Muscle layer of colon (tissue), 2 donors: ENCODE data around the gene IL1R2.

Experiments
- H3K27ac ChIP-seq: one replicate; pipeline ENCODE4 v1.7.0; 2013; ENCODE audit warnings: low read depth, mild to moderate bottlenecking, low read length, moderate library complexity
- H3K27me3 ChIP-seq, 2 donors: one replicate each; pipeline ENCODE4 v1.7.0; 2013; ENCODE audit warnings: low read length in 2 of 2, mild to moderate bottlenecking in 2 of 2; ENCODE audit not compliant: insufficient read depth in 2 of 2, control insufficient read depth in 1 of 2
- H3K36me3 ChIP-seq: one replicate; pipeline ENCODE4 v1.7.0; 2013; ENCODE audit warnings: mild to moderate bottlenecking, low read length; ENCODE audit not compliant: insufficient read depth
- H3K4me1 ChIP-seq: one replicate; pipeline ENCODE4 v1.7.0; 2013; ENCODE audit warnings: mild to moderate bottlenecking, low read length; ENCODE audit not compliant: insufficient read depth
- H3K4me3 ChIP-seq, 2 donors: one replicate each; pipeline ENCODE4 v1.7.0; 2013; ENCODE audit warnings: low read length in 2 of 2, low read depth in 1 of 2, mild to moderate bottlenecking in 1 of 2, moderate library complexity in 1 of 2
- H3K9ac ChIP-seq: one replicate; pipeline ENCODE4 v1.7.0; 2013; ENCODE audit warnings: low read length
- H3K9me3 ChIP-seq: one replicate; pipeline ENCODE4 v1.7.0; 2013; ENCODE audit warnings: mild to moderate bottlenecking, low read length
- donor health status: abdominal sarcoma.
- donor health status: Adenocarcinoma of cecum.

The IL1R2 gene

DNA sequence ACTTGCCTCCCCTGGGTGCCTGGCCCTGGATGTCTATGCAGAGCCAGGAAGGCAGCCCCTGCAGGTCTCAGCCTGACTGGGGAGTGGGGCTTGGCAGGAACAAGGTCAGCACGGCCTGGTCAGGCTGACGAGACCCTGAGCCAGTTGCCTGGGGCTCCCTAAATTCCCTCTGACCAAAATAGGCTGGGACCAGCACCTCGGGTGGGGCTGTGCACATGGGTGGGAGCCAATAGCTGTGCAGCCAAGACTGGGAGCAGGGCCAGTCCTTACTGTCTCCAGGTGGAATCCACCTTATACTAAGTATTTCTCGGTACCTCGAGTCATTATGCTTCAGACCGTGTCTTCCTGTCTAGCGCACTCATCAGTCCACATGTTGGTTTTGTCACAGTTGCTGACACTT lies 11.4 kb upstream of the IL1R2 start:
- H3K9me3 ChIP-seq, result no peaks in the 10 kb centered on the region

DNA sequence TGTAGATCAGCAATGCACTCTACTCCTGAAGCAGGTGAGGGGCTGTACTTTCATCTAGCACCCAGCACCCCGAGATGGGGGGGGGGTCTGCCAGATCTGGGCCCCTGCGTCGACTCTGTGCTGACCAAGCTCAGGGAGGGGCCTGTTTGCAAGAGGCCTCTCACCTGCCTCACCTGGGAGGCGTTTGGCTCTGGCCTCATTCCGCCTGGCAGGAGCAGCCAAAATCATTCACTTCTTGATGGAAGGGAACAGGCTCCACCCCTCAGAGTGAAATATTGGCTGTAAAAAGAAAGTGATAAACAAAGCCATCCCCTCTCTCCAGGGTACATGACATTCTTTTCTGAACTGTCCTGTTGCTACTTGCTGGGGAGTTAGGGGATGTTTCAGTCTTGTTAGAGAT lies 10.7 kb upstream of the IL1R2 start:
- no peaks in the 10 kb centered on the region for H3K27me3 ChIP-seq
- H3K36me3 ChIP-seq, result no peaks in the 10 kb centered on the region
- no peak overlapping the region for H3K9ac ChIP-seq
- no peaks in the 10 kb centered on the region for H3K4me1 ChIP-seq
- H3K9me3 ChIP-seq, result no peaks in the 10 kb centered on the region
- H3K27ac ChIP-seq, result no peak overlapping the region
- no peak overlapping the region for H3K4me3 ChIP-seq

More for the DNA sequence above, 11.4 kb upstream of the IL1R2 start:
- Histone ChIP-seq H3K27ac (no peak overlapping the region), H3K4me3 (no peak overlapping the region), H3K9ac (no peak overlapping the region), H3K36me3 (no peaks in the 10 kb centered on the region), H3K4me1 (no peaks in the 10 kb centered on the region), H3K27me3 (no peaks in the 10 kb centered on the region)

DNA sequence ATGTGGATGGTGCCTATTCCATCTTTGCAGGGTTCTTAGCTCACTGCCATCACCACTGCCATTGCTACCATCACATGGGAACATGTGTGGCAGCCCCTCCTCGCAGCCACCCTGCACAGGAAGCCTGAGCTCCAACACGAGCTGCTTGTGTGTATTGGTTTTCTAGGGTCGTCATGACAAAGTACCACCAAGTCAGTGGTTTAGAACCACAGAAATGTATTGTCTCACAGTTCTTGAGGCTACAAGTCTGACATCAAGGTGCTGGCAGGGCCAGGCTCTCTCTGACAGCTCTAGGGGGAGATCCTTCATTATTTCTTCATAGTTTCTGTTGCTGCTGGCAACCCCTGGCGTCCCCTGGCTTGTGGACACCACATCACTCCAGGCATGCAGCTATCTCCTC lies 10.3 kb upstream of the IL1R2 start:
- Histone ChIP-seq H3K27me3 (no peaks in the 10 kb centered on the region), H3K9me3 (no peaks in the 10 kb centered on the region), H3K36me3 (no peaks in the 10 kb centered on the region), H3K4me1 (no peaks in the 10 kb centered on the region), H3K27ac (no peak overlapping the region), H3K4me3 (no peak overlapping the region), H3K9ac (no peak overlapping the region)

DNA sequence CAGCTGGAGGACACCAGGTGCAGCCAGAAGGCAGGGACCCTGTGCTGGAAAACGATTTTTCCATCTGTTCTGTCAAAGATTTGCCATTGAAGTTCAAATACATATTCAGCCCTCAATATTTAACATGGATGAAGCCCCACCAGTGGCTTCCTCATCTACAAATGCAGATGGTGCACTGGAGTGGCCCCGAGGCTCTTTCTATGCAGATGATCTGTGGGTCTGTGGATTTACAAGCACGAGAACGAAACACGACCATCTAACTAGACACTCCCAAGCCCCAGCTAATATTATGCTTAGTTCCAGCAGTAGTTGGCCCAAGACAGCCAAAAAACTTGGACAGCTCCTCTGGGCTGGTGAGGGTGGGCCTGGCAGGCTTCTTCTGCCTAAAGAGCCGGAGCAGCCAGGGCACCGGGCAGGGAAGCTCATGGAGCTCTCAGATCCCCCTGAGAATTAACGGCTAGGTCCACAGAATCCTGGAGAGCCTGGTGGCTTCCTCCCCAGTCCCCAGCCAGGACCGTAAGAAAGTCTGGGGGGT lies 9.2 kb upstream of the IL1R2 start:
- H3K9ac ChIP-seq, result no peak overlapping the region
- no peaks in the 10 kb centered on the region for H3K4me1 ChIP-seq
- no peak overlapping the region for H3K4me3 ChIP-seq
- H3K27me3 ChIP-seq, result no peaks in the 10 kb centered on the region
- H3K36me3 ChIP-seq, result no peaks in the 10 kb centered on the region
- no peak overlapping the region for H3K27ac ChIP-seq
- no peaks in the 10 kb centered on the region for H3K9me3 ChIP-seq

DNA sequence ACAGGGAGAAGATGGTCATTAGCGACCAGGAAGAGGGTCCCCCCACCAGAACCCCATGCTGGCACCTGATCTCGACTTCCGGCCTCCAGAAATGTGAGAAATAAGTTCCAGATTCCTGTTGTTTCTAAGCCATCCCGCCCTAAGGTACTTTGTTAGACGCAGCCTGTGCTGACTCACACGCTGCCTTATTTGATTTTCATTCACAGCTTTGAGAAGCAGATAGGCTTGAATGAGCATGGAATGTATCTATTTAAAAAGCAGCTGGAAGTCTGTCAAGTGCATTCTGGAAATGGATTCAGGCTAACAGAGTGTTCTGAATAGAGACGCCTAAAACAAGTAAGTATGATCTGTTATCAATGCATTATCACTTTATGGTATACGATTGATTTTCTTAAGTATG lies 8.3 kb upstream of the IL1R2 start:
- H3K9me3 ChIP-seq, result no peaks in the 10 kb centered on the region
- H3K9ac ChIP-seq, result no peak overlapping the region
- H3K27ac ChIP-seq, result no peak overlapping the region
- H3K36me3 ChIP-seq, result no peaks in the 10 kb centered on the region
- no peaks in the 10 kb centered on the region for H3K27me3 ChIP-seq
- no peak overlapping the region for H3K4me3 ChIP-seq
- H3K4me1 ChIP-seq, result no peaks in the 10 kb centered on the region

DNA sequence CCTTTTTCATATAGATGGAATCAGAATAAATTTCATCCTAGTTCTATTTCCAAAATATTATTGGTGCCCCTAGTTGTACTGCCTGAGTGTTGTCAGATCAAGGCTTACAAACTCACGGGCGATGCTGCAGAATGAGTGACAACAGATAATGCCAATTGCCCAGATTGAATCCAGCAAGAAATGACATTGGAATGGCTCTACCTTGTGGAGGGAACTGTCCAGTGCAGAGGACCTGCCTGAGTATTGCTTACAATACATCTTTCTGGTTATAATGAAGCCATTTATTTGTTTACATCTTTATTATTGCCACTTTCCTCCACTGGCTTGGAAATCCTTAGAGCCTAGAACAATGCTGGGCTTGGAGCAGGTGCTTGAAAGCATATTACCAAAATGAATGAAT lies 7.8 kb upstream of the IL1R2 start:
- Histone ChIP-seq H3K9ac (no peak overlapping the region), H3K36me3 (no peaks in the 10 kb centered on the region), H3K9me3 (no peaks in the 10 kb centered on the region), H3K4me1 (no peaks in the 10 kb centered on the region), H3K4me3 (no peak overlapping the region), H3K27ac (no peak overlapping the region), H3K27me3 (no peaks in the 10 kb centered on the region)

DNA sequence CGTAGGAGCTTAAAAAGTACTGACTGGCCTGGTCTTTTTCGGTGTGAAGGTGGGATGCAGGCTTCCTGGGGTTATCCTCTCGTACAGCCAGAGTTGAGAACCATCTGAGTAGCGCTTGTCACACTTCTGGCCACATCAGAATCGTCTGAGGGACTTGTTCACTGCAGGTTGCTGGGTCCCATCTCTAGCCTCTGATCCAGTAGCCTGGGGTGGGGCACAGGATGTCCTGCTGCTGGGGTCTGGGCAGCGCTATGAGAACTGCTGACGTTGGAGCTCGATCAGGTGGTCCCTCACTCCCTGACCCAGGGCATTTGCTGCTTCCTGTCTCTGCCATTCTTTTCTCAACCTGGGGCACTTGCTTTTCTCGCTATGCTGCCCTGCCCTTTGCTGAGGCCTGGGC lies 7.1 kb upstream of the IL1R2 start:
- Histone ChIP-seq H3K36me3 (no peaks in the 10 kb centered on the region), H3K4me3 (no peak overlapping the region), H3K27me3 (no peaks in the 10 kb centered on the region), H3K27ac (no peak overlapping the region), H3K4me1 (no peaks in the 10 kb centered on the region), H3K9ac (no peak overlapping the region), H3K9me3 (no peaks in the 10 kb centered on the region)

DNA sequence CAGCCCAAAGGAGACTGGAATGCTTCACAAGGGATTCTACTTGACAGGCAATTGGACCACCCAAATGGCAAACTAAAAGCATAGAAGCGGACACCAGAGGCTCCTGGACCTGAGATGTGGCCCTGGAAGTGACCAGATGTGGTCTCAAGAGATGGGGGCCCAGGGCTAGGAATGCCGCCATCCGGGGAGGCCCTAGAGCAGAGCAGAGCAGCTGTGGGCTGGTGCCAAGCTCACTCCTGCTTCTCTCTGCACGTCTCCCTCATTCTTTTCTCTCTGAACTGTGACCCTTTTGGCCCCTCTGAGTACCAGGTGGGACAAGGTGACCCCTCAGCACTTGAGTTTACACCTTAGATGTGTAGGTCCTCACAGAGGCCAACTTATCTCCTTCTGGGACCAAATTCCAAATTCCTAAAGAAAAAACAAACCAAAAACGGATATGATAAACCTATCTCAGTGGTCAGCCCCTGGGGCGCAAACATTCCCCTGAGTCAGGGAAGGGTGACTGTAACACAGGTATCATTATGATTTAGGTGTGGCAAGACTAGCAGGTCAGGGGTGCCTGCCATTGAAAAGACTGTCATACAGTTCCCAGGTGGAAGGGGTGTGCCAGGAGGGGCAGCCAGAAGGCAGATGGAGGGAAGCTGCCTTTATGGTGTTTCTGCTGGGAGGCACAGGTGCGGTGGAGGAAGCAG lies 6.5 kb upstream of the IL1R2 start:
- H3K27me3 ChIP-seq, result no peaks in the 10 kb centered on the region
- H3K27ac ChIP-seq, result no peak overlapping the region
- H3K4me3 ChIP-seq, result no peak overlapping the region
- no peaks in the 10 kb centered on the region for H3K36me3 ChIP-seq
- H3K9me3 ChIP-seq, result no peaks in the 10 kb centered on the region
- no peak overlapping the region for H3K9ac ChIP-seq
- H3K4me1 ChIP-seq, result no peaks in the 10 kb centered on the region

DNA sequence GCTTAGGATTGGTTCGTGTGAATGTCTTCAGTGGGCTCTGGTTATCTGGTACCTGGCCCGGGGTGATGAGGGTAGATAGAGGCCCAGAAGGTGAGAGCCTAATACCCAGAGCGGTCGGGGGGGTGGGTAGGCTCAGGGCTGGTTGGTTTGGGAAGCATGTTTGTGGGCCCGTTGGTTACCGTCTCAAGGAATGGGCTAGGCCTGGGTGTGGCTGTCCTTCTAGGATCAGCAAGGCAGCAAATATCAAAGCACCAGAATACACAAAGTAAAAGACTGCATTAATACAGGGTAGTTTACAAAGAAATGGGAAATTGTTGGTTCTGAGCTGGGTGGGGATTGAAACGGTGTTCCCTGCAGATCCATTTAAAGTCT lies 6.0 kb upstream of the IL1R2 start:
- no peaks in the 10 kb centered on the region for H3K27me3 ChIP-seq
- no peak overlapping the region for H3K27ac ChIP-seq
- no peaks in the 10 kb centered on the region for H3K4me1 ChIP-seq
- H3K9ac ChIP-seq, result no peak overlapping the region
- H3K4me3 ChIP-seq, result no peak overlapping the region
- no peaks in the 10 kb centered on the region for H3K9me3 ChIP-seq
- no peaks in the 10 kb centered on the region for H3K36me3 ChIP-seq

DNA sequence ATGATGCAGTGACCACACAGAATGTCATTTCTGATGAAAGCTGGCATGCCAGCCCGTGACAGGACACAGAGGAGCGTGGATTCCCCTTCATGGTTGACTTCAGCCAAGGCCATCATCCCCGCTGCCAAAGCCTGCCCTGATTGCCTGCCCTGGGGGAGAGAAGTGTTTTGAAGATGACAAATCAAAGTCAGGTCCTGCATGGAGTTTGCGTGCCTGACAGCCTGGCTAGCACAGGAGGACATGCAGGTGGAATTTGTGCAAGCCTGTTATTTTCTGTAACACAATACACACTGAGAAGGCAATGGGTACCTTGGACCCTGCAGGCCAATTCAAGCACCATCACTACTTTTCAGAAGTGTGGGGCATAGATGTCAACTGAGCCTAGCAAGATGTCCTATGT lies 5.4 kb upstream of the IL1R2 start:
- Histone ChIP-seq H3K9ac (no peak overlapping the region), H3K4me3 (no peak overlapping the region), H3K4me1 (no peaks in the 10 kb centered on the region), H3K9me3 (no peaks in the 10 kb centered on the region), H3K27me3 (no peaks in the 10 kb centered on the region), H3K36me3 (no peaks in the 10 kb centered on the region), H3K27ac (no peak overlapping the region)

DNA sequence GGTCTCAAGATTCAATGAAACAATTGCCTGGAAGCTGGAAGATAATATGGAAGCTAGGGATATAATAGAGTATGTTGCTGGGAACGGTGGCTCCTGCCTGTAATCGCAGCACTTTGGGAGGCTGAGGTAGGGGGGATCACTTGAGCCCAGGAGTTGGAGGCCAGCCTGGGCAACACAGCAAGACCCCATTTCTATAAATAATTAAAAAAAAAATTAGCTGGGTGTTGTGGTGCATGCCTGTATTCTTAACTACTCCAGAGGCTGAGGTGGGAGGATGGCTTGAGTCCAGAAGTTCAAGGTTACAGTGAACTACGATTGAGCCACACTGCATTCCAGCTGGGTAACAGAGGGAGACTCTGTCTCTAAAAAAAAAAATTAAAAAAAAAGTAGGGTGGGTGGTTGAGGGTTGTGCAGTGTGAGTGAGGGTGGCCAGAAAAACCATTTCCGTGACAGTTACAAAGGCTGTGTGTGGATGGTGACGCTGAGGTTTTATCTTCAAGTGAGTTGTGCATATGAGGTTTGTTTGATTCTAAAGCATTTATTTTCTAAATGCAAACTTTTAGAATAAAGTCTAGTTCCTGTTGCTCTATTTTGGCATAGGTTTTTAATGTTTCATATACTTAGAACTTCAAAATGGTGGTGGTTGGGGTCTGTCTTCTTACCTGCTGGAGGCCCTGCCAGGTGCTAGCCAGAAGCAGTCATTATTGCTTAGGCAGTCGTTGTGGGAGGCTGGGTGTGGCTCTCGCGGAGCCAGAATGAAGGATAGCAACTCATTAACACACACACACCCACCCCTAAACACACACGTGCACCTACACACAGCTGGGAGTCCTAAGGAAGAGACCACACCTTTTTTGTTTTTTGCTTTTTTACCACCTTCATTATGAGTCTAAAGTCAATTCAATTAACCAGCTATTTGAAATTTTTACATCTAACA lies 4.7 kb upstream of the IL1R2 start:
- Histone ChIP-seq H3K36me3 (no peaks in the 10 kb centered on the region), H3K4me3 (no peak overlapping the region), H3K9me3 (no peaks in the 10 kb centered on the region), H3K4me1 (no peaks in the 10 kb centered on the region), H3K9ac (no peak overlapping the region), H3K27ac (no peak overlapping the region), H3K27me3 (no peaks in the 10 kb centered on the region)
